Measurements from ENCODE around the gene TARP.

The TARP gene

GRCh38 chr7:38294926-38295325 lies 21.5 kb upstream of the TARP start:
- TF ChIP-seq CTCF (IDR thresholded peaks at IDR 0.05; ENCODE audit: control extremely low read depth, extremely low read depth, low read depth, missing control alignments): no peak
- peak; percentile 4 for DNase-seq (ENCODE audit: extremely low spot score)
- ChIA-PET CTCF (interaction anchor here (0.9 to 1.3 kb wide), 3 partner anchors 13 to 74 kb away, joined by 3 read pairs; no protein-coding TSS in a partner anchor), POLR2A (no interaction called here)

GRCh38 chr7:38292442-38292841 lies 19.0 kb upstream of the TARP start:
- ChIA-PET POLR2A (no interaction called here), CTCF (interaction anchor here (0.8 to 1.6 kb wide), 6 partner anchors 9 to 77 kb away, joined by 3 to 8 read pairs (median 3); no protein-coding TSS in a partner anchor)
- no peak for TF ChIP-seq CTCF (IDR thresholded peaks at IDR 0.05; ENCODE audit: control extremely low read depth, extremely low read depth, low read depth, missing control alignments)

GRCh38 chr7:38291650-38292049 lies 18.2 kb upstream of the TARP start:
- no peak for DNase-seq (ENCODE audit: extremely low spot score)
- TF ChIP-seq CTCF (IDR thresholded peaks at IDR 0.05; ENCODE audit: control extremely low read depth, extremely low read depth, low read depth, missing control alignments): no peak
- ChIA-PET CTCF (interaction anchor here (1.1 to 1.6 kb wide), 2 partner anchors 69 to 76 kb away, joined by 3 to 8 read pairs; no protein-coding TSS in a partner anchor), POLR2A (no interaction called here)

More at GRCh38 chr7:38292442-38292841, 19.0 kb upstream of the TARP start:
- no peak for DNase-seq (ENCODE audit: extremely low spot score)

GRCh38 chr7:38291117-38291647 lies 17.7 kb upstream of the TARP start:
- no peak for TF ChIP-seq CTCF (IDR thresholded peaks at IDR 0.05; ENCODE audit: control extremely low read depth, extremely low read depth, low read depth, missing control alignments)
- POLR2A ChIA-PET: no interaction called here
- DNase-seq (ENCODE audit: extremely low spot score): peak; percentile 11
- CTCF ChIA-PET: interaction anchor here (1.1 kb wide), 1 partner anchor 68 kb away, joined by 3 read pairs; no protein-coding TSS in a partner anchor

GRCh38 chr7:38284553-38284952 lies 11.1 kb upstream of the TARP start:
- POLR2A ChIA-PET: no interaction called here
- no peak for DNase-seq (ENCODE audit: extremely low spot score)
- TF ChIP-seq CTCF (IDR thresholded peaks at IDR 0.05; ENCODE audit: control extremely low read depth, extremely low read depth, low read depth, missing control alignments): no peak
- CTCF ChIA-PET: no interaction called here

GRCh38 chr7:38283809-38284208 lies 10.4 kb upstream of the TARP start:
- no peak for TF ChIP-seq CTCF (IDR thresholded peaks at IDR 0.05; ENCODE audit: control extremely low read depth, extremely low read depth, low read depth, missing control alignments)
- POLR2A ChIA-PET: no interaction called here
- CTCF ChIA-PET: interaction anchor here (0.6 kb wide), 1 partner anchor 68 kb away, joined by 3 read pairs; no protein-coding TSS in a partner anchor
- DNase-seq (ENCODE audit: extremely low spot score): no peak

Data from GM10248 (cell line).